ENCODE results near the gene ANK2.
"Not testable (repeated sequence)": the region's sequence is repeated elsewhere in the genome, so short reads cannot be mapped to it uniquely, and the experiment has no call there.

Gene ANK2

GRCh38 chr4:113059449-113060182 is 10.2 kb downstream of the ANK2 start:
- H3K4me3 ChIP-seq (ENCODE audit: low read length) = no peak overlapping the region
- no peak for DNase-seq (ENCODE audit: low read depth)
- no peak for TF ChIP-seq CTCF (conservative IDR thresholded peaks at IDR 0.05; ENCODE audit: low read length)

DNA sequence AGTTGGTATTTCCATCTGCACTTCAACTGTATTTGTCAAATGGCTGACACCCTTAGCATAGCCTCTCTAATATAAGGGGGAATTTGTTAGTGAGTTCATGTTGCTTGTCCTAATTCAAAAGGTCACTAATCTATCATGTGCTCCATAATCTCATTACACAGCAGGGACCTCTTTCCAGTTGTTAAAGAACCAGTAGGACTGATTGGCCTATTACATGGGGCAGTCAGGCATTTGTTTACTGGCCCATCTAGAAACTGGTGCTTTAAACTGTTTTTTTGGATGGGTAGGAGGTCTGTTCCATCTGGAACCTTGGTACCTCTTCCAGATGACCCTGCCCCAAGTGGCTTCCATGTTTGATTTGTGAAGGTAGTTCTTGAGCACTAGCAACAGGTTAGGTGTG is 11.4 kb downstream of the ANK2 start:
- DNase-seq (ENCODE audit: low read depth) = no peak
- TF ChIP-seq CTCF (conservative IDR thresholded peaks at IDR 0.05; ENCODE audit: low read length) = no peak
- no peak overlapping the region for H3K4me3 ChIP-seq (ENCODE audit: low read length)

DNA sequence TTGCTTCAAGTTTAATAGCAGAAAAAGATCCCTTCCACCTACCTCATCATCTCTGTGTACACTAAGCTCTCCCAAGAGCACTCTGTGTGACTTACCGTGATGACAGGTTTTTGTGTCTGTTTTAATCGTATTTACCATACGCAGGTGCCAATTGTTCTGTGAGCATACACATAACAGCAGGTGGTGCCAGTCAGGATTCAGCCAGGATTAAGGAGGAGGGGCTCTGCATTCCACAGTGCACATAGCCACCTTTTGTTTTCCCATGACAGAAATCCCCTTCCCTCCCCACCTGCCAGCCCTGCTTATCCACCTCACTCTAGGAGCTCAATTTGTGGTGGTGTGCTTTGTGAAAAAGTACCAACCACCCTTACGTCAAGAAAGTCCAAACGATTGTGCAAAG is 14.8 kb downstream of the ANK2 start:
- no peak for TF ChIP-seq CTCF (conservative IDR thresholded peaks at IDR 0.05; ENCODE audit: low read length)
- no peak overlapping the region for H3K4me3 ChIP-seq (ENCODE audit: low read length)
- no peak for DNase-seq (ENCODE audit: low read depth)

GRCh38 chr4:113065629-113066028 is 16.2 kb downstream of the ANK2 start:
- no peak for TF ChIP-seq CTCF (conservative IDR thresholded peaks at IDR 0.05; ENCODE audit: low read length)
- DNase-seq (ENCODE audit: low read depth) = no peak
- H3K4me3 ChIP-seq (ENCODE audit: low read length) = no peak overlapping the region

- not testable (repeated sequence) for H3K4me3 ChIP-seq (ENCODE audit: low read length); DNase-seq (ENCODE audit: low read depth)
These were observed 19.3 kb downstream of the ANK2 start for GRCh38 chr4:113068771-113069170.

- no peak overlapping the region for H3K4me3 ChIP-seq (ENCODE audit: low read length)
- no peak for TF ChIP-seq CTCF (conservative IDR thresholded peaks at IDR 0.05; ENCODE audit: low read length)
- DNase-seq (ENCODE audit: low read depth) = no peak
These were observed 19.9 kb downstream of the ANK2 start for GRCh38 chr4:113069212-113069892.

GRCh38 chr4:113070755-113071154 is 21.3 kb downstream of the ANK2 start:
- no peak for TF ChIP-seq CTCF (conservative IDR thresholded peaks at IDR 0.05; ENCODE audit: low read length)
- H3K4me3 ChIP-seq (ENCODE audit: low read length) = no peak overlapping the region
- DNase-seq (ENCODE audit: low read depth) = no peak

Measured in AG10803 (cell line).